GM18909 (cell line): Measurements from ENCODE around the gene CDKN2B-AS1.
"Not testable (repeated sequence)": the region's sequence is repeated elsewhere in the genome, so short reads cannot be mapped to it uniquely, and the experiment has no call there.

ENCODE experiments used
- ATAC-seq: cut with Tn5 transposase; IDR thresholded peaks from one replicate; pipeline ENCODE4 v1.9.1; 2021; ENCODE audit warnings: mild to moderate bottlenecking; ENCODE audit not compliant: unreplicated experiment, poor library complexity

Gene CDKN2B-AS1

DNA sequence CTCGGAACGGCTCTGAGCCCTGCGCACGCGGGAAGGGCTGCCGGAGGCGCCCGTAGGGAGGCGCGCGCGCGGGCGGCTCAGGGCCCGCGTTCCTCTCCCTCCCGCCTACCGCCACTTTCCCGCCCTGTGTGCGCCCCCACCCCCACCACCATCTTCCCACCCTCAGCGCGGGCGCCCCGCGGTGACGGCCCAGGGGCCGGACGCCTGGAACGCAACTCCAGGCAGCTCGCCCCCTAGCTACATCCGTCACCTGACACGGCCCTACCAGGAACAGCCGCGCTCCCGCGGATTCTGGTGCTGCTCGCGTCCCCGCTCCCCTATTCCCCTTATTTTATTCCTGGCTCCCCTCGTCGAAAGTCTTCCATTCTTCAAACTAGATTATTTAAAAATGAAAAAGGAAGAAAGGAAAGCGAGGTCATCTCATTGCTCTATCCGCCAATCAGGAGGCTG lies at the start of gene CDKN2B-AS1:
Gene CDKN2B-AS1 (plus strand): TSS at position 236 of the 450 bp plus-strand sequence.
- ATAC-seq = peak; percentile 51

DNA sequence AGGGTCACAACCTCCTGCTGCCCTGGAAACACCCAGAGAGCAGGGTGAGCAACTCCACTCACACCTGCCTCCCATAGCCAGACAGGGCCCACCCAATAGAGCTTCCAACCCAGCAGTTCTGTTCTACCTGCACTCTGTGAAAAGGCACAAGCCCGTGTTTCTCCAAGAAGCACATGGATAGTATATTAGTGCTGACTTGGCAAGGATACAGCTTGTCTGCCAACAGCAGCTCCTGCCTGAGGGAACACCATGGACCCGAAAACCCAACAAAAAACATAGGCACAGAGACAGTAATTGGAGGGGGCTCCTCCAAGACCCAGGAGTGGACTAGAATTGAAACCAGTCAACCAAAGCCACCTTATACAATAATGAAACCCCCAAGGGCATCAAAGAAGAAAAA lies 49.0 kb upstream of the CDKN2B-AS1 start:
- ATAC-seq = no peak

DNA sequence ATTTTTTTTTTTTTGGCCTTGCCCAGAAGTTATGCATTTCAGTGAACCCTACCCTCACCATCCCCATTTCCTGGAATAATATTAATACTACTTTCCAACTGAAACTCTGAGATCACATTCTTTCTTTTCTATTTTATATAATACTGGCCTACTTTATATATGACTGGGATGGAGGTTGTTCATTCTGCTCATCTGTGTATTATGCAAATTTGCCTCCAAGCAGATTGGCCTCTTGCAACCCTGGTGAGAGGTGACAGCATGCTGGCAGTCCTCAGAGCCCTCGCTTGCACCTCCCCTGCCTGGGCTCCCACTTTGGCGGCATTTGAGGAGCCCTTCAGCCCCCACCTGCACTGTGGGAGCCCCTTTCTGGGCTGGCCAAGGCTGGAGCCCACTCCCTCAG lies 35.8 kb upstream of the CDKN2B-AS1 start:
- no peak for ATAC-seq

DNA sequence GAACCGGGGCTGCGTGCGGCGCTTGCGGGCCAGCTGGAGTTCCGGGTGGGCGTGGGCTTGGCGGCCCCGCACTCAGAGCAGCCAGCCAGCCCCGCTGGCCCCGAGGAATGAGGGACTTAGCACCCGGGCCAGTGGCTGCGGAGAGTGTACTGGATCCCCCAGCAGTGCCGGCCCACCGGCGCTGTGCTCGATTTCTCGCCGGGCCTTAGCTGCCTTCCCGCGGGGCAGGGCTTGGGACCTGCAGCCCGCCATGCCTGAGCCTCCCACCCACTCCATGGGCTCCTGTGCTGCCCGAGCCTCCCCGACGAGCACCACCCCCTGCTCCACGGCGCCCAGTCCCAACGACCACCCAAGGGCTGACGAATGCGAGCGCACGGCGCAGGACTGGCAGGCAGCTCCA lies 35.3 kb upstream of the CDKN2B-AS1 start:
- not testable (repeated sequence) for ATAC-seq

DNA sequence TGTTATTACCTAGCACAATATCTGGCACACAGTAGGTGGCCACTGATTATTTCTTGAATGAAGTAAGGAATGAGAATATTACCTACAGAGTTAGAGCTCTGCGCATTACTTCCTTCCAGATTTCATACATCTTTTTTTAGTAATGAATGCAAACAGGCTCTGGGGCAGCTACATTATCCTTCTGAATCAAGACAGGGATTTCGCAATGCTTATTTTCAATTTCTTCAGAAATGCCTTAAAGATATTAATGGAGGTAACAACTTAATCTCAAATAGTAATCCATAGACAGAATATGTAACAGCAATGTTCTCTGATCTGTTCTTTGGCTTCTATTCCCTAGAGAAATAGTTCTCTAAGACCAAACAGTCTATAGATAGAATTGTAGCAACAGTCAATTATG lies 33.0 kb upstream of the CDKN2B-AS1 start:
- no peak for ATAC-seq

DNA sequence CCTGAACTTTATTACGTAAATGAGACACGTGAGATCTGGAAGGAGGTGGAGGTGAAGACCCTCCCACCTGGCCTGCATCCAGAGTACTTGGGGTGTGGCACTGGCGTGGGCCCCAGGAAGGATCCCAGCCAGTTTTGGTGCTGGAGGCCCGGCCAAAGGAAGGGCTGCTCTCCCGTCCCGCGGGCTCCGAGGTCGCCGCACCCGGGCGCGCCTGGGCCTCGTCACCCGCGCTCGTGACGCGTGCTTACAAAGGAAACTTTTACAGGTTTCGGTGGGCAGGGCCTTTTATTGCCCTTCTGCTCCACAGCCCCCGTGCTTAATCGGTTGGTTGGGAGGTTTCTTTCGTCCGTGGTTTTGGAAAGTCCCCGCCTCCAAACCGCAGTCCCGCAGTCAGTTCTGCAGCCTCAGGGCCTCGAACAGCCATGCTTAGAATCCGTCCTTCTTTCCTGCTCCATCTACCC lies 29.6 kb upstream of the CDKN2B-AS1 start:
- peak; percentile 63 for ATAC-seq

DNA sequence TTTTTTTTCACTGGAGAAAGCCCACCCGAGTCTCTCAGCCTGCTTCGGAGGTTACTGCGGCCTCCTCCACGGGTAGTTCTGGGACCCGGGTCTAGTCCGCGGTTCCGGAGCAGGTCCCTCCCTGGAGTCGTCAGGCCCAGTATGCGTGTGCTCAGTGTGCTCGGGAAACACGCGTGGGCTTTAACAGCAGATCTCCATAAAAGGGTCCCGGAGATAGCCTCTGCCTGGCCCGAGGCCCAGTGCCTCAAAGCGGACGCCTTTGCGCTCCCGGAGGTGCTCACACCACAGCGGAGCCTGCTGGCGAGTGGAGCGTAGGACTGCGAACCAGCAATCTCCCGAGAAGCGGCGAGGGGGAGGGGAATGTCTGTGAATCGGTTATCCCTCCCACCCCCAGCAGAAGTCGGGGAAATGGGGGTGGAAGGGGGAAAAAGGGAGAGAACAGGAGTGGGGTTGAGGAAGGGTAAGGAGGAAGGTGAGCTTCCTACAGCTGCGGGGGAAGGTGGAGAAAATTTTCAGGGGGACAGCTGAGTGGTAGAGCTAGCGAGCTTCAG lies 29.1 kb upstream of the CDKN2B-AS1 start:
- peak; percentile 74 for ATAC-seq

DNA sequence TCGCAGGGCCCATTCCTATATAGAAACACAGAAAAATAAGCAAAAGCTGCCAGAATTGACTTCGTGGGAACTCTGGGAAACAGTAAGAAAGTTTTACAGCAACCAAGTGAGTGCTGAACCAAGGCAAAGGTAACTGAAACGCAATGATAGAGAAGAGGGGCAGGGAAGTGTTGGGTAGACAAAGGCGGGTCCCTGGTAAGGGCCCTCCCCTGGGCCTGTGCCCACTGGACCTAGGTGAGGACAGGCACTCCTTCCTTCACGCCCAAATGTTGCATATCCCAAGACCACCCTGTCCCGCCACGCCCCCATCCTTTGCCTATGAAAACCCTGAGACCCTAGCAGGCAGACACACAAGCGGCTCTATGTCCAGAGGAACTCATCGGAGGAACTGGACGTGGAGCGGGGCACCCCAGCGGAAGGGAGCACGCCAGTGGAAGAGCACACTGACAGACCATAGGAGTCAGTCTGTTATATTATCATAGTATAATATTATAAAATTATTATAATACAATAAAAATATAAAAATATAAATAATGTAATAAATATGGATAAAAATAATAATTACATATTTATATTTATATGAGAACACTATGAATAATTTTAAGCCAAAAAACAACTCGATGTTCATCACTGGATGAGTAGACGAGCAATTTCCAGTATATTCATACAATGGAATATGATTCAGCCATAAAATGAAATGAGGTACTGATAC lies 28.3 kb upstream of the CDKN2B-AS1 start:
- ATAC-seq = no peak

DNA sequence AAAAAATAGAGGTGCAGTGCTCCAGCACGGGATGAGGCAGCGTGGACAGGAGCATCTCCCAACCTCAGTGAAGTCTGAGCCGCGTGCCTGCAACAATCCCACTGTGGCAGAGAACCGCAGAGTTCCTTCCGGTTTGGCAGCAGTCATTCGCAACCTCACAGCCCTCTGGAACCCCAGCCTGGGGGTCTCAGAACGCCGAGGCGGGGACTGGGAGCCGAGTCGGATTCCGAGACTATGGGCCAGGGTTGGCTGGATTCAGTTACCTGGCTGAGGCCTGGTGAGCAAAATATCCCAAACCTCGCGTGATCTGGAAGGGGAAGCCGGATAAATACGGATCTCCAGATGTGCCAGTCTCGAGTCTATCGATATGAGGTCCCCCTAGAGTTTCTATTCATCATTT lies 27.4 kb upstream of the CDKN2B-AS1 start:
- no peak for ATAC-seq

DNA sequence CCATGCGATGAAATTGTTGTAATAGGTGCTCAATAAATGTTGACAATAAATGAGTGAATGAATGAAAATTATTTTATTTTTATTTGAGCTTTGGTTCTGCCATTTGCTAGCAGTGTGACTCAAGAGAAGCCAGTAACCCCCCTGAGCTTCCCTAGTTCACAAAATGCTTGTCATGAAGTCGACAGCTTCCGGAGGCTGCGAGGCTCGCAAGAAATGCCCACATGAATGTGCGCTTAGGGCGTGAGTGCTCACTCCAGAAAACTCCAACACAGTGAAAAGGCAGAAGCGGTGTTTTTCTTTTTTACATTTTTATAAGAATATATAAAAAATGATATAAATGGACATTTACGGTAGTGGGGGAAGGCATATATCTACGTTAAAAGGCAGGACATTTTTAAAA lies 26.9 kb upstream of the CDKN2B-AS1 start:
- no peak for ATAC-seq

DNA sequence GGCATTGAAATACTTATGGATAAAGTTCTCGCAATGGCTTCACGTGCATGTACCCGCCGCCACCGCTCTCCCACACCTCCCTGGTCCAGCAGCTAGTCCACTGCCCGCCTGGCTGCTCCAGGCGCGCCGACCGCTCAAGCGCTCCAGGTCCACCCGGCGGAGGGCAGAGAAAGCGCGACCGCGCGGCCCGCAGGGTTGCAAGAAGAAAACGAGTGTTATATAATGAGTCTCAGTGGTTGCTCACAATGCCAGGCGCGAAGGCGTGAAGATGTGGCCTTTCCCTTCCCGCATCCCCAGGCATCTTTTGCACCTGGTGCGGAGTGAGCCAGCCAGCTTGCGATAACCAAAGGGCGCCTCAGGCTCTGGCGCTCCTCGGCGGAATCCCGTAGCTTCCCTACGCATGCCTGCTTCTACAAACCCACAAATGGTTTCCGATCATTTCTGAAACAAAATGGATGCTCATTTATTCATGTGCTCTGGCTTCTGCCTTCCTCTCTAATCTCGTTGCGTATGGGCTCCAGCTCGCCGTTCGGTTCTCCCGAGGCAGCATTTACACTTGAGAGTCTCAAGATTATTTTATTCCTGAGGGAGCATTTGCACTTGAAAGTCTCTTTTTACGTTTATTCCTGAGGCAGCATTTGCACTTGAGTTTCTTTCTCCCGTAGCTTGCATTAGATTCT lies 26.1 kb upstream of the CDKN2B-AS1 start:
- no peak for ATAC-seq

DNA sequence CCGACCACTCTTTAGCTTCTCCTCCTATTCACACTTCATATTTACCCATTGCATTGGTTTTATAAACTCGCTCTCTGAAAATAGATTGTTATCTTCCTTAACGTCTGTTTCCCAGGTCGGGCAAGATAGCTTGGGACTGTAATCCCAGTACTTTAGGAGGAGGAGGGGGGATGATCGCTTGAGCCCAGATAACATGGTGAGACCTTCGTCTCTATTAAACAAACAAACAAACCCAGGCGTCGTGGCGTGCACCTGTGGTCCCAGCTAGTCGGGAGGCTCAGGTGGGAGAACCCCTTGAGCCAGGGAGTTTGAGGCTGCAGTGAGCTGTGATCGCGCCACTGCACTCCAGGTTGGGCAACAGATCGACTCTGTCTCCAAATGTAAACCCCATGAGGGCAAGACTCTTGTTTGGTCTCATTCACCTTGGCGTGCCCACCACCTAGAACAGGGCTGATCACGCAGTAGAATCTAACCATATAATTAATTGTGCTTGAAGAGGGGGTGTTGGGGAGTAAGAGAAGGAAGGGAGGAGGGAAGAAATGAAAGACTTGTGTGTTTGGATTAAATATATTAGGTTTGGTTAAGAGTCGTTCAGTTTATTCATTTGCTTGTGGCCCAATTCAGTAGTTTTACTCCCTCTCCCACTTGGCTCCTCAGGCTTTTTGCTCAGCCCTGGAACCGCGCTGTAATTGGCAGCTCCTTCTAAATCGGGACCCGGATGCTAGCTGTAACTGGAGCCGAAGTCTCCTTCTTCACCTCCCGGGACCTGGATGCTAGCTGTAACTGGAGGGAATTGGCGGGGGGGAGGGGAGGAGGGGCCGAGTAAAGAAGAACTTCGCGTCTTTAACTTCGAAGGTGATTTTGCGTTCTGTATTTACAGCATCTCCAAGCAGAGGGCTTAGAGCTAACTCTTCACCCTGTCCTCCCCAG lies 25.3 kb upstream of the CDKN2B-AS1 start:
- no peak for ATAC-seq

DNA sequence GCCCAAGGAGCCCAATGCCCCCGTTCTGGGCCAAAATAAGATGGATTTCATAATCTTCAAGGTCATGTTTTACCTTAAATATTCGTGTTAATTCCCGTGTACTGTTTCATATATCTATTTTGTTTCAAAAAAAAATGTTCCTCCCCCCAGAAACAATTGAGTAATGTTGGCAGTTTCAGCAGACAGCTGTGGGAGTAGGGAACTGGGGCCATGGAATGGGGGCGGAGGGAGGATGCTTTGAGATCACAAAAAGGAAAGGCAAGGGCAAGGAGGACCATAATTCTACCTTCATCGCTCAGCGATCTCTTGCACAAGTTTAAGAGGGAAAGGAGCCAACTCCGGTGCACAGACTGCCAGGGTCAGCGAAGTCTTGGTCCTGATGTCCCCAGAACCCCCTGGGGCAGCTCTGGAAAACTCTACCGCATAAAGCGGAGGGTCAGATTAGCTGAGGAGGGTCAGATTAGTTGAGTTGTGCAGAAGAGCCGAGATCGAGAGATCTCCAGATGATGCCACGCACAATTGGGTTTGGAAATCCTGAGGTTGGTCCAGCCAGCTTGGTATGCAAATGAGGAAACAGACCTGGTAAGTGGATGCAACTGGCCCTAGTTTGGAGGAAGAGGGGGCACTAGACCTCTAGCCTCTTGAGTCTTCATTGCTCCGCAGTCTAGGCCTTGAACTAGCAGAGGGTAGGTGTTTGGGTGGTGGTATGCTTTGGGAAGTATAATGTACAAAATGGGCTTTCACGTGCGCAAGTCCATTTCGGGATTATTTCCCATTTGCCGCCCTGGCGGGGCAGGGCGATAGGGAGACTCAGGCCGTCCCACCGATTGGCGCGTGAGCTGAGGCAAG lies 24.4 kb upstream of the CDKN2B-AS1 start:
- ATAC-seq = no peak

DNA sequence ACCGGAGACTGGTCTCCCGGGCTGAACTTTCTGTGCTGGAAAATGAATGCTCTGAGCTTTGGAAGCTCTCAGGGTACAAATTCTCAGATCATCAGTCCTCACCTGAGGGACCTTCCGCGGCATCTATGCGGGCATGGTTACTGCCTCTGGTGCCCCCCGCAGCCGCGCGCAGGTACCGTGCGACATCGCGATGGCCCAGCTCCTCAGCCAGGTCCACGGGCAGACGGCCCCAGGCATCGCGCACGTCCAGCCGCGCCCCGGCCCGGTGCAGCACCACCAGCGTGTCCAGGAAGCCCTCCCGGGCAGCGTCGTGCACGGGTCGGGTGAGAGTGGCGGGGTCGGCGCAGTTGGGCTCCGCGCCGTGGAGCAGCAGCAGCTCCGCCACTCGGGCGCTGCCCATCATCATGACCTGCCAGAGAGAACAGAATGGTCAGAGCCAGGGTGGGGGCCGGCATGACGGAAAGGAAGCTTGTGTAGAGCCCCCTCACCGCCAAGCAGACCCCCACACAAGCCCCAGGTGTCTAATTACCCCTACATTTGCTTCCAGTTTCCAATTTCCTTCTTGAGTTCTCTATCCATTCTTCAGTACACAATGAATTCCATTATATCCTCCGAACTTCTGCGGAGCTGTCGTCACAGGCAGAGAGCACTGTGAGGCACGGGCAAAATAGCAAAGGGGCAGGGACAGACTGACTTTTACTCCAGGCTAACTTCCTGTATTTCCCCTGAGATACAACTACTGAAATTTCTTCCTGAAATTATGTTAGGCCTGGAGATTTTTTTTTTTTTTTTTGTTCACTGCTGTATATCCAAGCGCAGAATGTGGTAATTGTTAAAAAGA lies 23.6 kb upstream of the CDKN2B-AS1 start:
- no peak for ATAC-seq

DNA sequence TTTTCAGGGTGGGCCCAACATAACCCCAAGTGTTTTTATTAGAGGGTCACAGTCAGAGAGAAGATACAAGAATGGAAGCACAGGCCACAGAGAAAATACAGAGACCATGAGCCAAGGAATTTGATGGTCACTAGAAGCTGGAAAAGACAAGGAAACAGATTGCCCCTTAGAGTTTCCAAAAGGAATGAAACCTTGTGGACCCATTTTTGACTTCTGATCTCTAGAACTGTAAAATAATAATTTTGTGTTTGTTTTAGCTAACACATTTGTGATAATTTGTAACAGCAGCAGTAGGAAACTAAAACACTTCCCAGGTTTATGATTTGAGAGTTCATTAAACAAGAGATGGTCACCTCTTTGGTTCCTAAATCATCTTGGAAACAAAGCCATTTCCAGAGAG lies 22.2 kb upstream of the CDKN2B-AS1 start:
- ATAC-seq = no peak

DNA sequence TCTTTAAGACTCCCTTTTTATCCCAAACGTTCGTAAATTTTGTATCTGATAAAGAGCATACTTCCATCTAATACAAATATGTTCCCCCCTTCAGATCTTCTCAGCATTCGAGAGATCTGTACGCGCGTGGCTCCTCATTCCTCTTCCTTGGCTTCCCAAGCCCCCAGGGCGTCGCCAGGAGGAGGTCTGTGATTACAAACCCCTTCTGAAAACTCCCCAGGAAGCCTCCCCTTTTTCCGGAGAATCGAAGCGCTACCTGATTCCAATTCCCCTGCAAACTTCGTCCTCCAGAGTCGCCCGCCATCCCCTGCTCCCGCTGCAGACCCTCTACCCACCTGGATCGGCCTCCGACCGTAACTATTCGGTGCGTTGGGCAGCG lies 20.3 kb upstream of the CDKN2B-AS1 start:
- ATAC-seq = no peak

DNA sequence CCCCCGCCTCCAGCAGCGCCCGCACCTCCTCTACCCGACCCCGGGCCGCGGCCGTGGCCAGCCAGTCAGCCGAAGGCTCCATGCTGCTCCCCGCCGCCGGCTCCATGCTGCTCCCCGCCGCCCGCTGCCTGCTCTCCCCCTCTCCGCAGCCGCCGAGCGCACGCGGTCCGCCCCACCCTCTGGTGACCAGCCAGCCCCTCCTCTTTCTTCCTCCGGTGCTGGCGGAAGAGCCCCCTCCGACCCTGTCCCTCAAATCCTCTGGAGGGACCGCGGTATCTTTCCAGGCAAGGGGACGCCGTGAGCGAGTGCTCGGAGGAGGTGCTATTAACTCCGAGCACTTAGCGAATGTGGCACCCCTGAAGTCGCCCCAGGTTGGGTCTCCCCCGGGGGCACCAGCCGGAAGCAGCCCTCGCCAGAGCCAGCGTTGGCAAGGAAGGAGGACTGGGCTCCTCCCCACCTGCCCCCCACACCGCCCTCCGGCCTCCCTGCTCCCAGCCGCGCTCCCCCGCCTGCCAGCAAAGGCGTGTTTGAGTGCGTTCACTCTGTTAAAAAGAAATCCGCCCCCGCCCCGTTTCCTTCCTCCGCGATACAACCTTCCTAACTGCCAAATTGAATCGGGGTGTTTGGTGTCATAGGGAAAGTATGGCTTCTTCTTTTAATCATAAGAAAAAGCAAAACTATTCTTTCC lies 19.7 kb upstream of the CDKN2B-AS1 start:
- peak; percentile 73 for ATAC-seq

DNA sequence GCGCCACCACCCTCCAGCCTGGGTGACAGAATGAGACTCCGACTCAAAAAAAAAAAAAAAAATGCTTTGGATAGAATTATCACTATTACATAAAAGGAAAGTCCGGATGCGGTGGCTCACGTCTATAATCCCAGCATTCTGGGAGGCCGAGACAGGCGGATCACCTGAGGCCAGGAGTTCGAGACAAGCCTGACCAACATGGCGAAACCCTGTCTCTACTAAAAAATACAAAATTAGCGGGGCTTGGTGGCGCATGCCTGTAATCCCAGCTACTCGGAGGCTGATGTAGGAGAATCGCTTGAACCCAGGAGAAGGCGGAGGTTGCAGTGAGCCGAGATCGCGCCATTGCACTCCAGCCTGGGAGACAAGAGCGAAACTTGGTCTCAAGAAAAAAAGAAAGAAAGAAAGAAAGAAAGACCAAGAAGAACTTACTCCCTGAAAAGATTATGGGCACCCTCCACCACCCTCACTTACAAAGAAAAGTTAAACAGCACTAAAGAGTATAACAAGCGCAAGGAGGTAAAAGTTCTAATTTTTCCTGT lies 18.2 kb upstream of the CDKN2B-AS1 start:
- ATAC-seq = no peak
